Esophagus muscularis mucosa (tissue), 4 donors: ENCODE measurements around the gene COPG2. TPM values are rescaled to one million over a fixed set of nuclear protein-coding genes. Genes with fewer than 3 reads are reported as not detected.

Source experiments
- DNase-seq: peaks from one replicate; pipeline ENCODE4 v3.0.0-alpha.2; 2017; ENCODE audit errors: extremely low spot score
- H3K27ac ChIP-seq, 4 donors: fragments of 200-600 bp; sonication (generic); replicated peaks in 1 of 4; 1 replicate in 3 of 4; 2 replicates in 1 of 4; pipeline ENCODE4 v1.5.1; 2016 to 2019; ENCODE audit warnings: mild to moderate bottlenecking in 1 of 4
- H3K27me3 ChIP-seq, 4 donors: fragments of 200-600 bp; sonication (generic); one replicate each; pipeline versions ENCODE4 v1.5.1 to v1.6.0; 2016 to 2019
- H3K36me3 ChIP-seq, 4 donors: fragments of 200-600 bp; sonication (generic); one replicate each; pipeline ENCODE4 v1.5.1; 2016 to 2019
- H3K4me1 ChIP-seq, 4 donors: fragments of 200-600 bp; sonication (generic); one replicate each; pipeline ENCODE4 v1.5.1; 2016 to 2019
- H3K4me3 ChIP-seq, 4 donors: fragments of 200-600 bp; sonication (generic); 1 replicate in 2 of 4; 2 replicates in 2 of 4; pipeline ENCODE4 v1.5.1; 2016 to 2019; ENCODE audit warnings: mild to moderate bottlenecking in 4 of 4, moderate library complexity in 1 of 4
- H3K9me3 ChIP-seq, 4 donors: fragments of 200-600 bp; sonication (generic); 1 replicate in 3 of 4; 2 replicates in 1 of 4; pipeline ENCODE4 v1.5.1; 2016 to 2019
- EP300 ChIP-seq: sonication (generic); formaldehyde crosslinking; IDR thresholded peaks from one replicate; pipeline ENCODE4 v1.6.1; 2017; ENCODE audit warnings: antibody characterized with exemption
- POLR2A ChIP-seq: fragments of 450-650 bp; IDR thresholded peaks from one replicate; pipeline ENCODE4 v1.6.1; 2017; ENCODE audit warnings: antibody characterized with exemption, moderate library complexity, mild to moderate bottlenecking, low read depth
- POLR2AphosphoS5 ChIP-seq, 2 donors: sonication (generic); formaldehyde crosslinking; IDR thresholded peaks; one replicate each; pipeline ENCODE4 v1.6.1; 2017; ENCODE audit warnings: antibody characterized with exemption in 2 of 2
- WGBS: methylation state at CpG from one replicate; pipeline ENCODE4 v1.1.5; 2018; 5-methylcytosine and 5-hydroxymethylcytosine counted together
- intact Hi-C: fragments of 100-400 bp; cut with DNase I; formaldehyde crosslinking; loops from one replicate; pipeline ENCODE4 v1.15.1; 2023
- total RNA-seq, 4 donors: library from RNA; depleted of rRNA; stranded (reverse); fragments of >200 nt; gene quantifications; one replicate each; pipeline versions ENCODE4 v1.1.0 to v1.2.1, GENCODE V29; 2016
- TF ChIP-seq, protein P1 (sequence below), 3 experiments: fragments of 200-600 bp in 2 of 3; fragments of 450-650 bp in 1 of 3; sonication (generic) in 2 of 3; IDR thresholded peaks; one replicate each; pipeline ENCODE4 v1.5.1; 2017 to 2019; ENCODE audit warnings: antibody characterized with exemption in 3 of 3, mild to moderate bottlenecking in 2 of 3, moderate library complexity in 1 of 3

Gene COPG2
- total RNA-seq, 4 donors from 2014 or later, result 9.6 to 11.9 (median 10.7) TPM

DNA sequence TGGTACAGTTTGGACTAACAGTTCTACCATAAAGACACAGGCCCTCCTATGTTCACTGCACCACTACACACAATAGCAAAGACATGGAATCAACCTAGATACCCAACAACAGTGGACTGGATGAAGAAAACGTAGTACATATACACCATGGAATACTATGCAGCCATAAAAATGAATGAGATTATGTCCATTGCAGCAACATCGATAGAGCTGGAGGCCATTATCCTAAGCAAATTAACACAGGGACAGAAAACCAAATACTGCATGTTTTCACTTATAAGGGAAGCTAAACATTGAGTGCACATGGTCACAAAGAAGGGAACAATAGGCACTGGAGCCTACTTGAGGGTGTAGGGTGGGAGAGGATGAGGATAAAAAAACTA is 101.7 kb downstream of the COPG2 start:
- peaks cover 0 to 3% (median 0%) of the 10 kb centered on the region in 4 donors for H3K36me3 ChIP-seq
- peaks cover 0 to 7% (median 0%) of the 10 kb centered on the region in 4 donors for H3K4me1 ChIP-seq
- no peaks in the 10 kb centered on the region for H3K27me3 ChIP-seq
- intact Hi-C loops, result no loop called here
- H3K27ac ChIP-seq, result peak overlapping the region in 1 of 4 donors; percentile 26
- H3K9me3 ChIP-seq, result peaks cover 0 to 13% (median 2%) of the 10 kb centered on the region in 4 donors
- no peak for DNase-seq
- WGBS, result 98% methylated on average over 2 of the region's 2 CpGs
- H3K4me3 ChIP-seq, result no peak overlapping the region
- TF ChIP-seq POLR2AphosphoS5 (IDR thresholded peaks at IDR 0.05) (no peak), EP300 (no peak), POLR2A (no peak)
- TF ChIP-seq, protein P1, sequence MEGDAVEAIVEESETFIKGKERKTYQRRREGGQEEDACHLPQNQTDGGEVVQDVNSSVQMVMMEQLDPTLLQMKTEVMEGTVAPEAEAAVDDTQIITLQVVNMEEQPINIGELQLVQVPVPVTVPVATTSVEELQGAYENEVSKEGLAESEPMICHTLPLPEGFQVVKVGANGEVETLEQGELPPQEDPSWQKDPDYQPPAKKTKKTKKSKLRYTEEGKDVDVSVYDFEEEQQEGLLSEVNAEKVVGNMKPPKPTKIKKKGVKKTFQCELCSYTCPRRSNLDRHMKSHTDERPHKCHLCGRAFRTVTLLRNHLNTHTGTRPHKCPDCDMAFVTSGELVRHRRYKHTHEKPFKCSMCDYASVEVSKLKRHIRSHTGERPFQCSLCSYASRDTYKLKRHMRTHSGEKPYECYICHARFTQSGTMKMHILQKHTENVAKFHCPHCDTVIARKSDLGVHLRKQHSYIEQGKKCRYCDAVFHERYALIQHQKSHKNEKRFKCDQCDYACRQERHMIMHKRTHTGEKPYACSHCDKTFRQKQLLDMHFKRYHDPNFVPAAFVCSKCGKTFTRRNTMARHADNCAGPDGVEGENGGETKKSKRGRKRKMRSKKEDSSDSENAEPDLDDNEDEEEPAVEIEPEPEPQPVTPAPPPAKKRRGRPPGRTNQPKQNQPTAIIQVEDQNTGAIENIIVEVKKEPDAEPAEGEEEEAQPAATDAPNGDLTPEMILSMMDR (IDR thresholded peaks at IDR 0.05), result no peak

DNA sequence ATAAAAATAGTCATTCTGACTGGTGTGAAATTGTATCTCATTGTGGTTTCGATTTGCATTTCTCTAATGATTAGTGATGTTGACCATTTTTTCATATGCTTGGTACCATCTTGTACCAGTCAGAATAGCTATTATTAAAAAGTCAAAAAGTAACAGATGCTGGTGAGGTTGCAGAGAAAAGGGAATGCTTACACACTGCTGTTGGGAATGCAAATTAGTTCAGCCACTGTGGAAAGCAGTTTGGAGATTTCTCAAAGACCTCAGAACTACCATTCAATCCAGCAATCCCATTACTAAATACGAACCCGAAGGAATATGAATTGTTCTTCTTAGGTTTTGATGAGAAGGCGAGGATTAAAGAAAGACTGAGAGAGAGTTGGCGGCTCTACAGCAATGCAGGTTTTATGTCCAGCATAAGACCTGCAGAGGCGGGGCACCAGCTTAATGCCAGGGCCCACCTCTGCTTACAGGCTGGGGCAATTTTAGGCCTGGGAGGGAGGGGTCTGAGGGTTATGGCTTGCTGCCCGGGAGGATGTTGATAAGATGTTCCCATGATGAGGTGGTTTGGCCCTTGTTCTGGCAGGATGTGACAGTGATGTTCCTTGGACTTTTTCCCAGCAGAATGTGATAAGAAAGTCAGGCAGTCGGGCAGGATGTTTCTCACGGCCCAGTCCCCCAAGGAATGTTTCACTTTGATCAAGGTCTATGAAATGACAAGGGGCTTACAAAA is 102.2 kb downstream of the COPG2 start:
- no peaks in the 10 kb centered on the region for H3K27me3 ChIP-seq
- WGBS, result 80% methylated on average over 9 of the region's 9 CpGs
- peaks cover 0 to 4% (median 0%) of the 10 kb centered on the region in 4 donors for H3K36me3 ChIP-seq
- H3K4me3 ChIP-seq, result no peak overlapping the region
- intact Hi-C loops, result no loop called here
- DNase-seq, result no peak
- H3K27ac ChIP-seq, result peak overlapping the region in 1 of 4 donors; percentile 26
- H3K4me1 ChIP-seq, result peaks cover 0 to 7% (median 0%) of the 10 kb centered on the region in 4 donors
- H3K9me3 ChIP-seq, result peaks cover 0 to 13% (median 2%) of the 10 kb centered on the region in 4 donors
- no peak for TF ChIP-seq EP300
- TF ChIP-seq POLR2AphosphoS5 (IDR thresholded peaks at IDR 0.05), result peak; percentile 7 to 17

DNA sequence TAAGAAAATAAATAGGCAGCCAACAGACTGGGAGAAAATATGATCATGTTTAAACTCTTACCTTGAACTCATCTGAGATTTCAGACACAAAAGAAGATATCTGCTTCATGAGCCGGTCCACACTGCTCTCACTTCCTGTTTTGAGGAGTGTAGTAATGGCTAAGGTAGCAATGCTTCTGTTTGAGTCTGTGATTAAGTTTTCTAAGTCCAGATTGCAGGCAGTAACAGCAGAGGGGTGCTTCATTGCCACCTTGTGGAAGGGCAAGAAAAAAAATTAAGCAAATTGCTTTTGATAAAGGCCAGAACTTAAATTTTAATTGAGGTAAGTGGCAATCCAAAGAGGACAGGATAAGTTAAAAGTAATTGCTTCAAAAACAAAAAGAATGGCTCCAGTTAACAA is 107.6 kb downstream of the COPG2 start:
- intact Hi-C loops, result no loop called here

DNA sequence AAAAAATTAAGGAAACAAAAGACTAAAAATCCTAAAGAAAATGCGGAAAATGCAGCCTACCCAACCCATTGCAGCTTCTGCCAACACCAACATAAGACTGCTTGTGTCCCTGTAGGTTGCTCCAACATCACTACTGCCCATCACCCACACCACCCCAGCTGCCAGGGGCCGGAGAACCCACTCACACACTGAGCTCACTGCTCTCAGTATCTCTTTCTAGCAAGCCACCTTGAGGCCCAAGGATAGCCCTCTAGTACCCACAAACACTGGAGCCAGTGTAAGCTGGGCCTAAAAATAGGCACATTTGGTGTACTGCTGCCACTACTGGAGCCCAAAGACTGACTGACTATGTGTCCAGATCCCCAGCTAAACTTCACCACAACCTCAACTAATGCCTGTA is 109.4 kb downstream of the COPG2 start:
- intact Hi-C loops, result no loop called here
- no peak for DNase-seq
- TF ChIP-seq, protein P1 (IDR thresholded peaks at IDR 0.05), result no peak
- TF ChIP-seq EP300, result no peak
- no peak for TF ChIP-seq POLR2AphosphoS5 (IDR thresholded peaks at IDR 0.05)
- TF ChIP-seq POLR2A, result no peak
- Histone ChIP-seq H3K27ac (no peak overlapping the region), H3K4me1 (no peaks in the 10 kb centered on the region), H3K36me3 (peaks cover 0 to 27% (median 3%) of the 10 kb centered on the region in 4 donors), H3K4me3 (no peak overlapping the region), H3K27me3 (no peaks in the 10 kb centered on the region), H3K9me3 (no peaks in the 10 kb centered on the region)
- 95% methylated on average over 2 of the region's 2 CpGs for WGBS

More for the DNA sequence above, 107.6 kb downstream of the COPG2 start:
- WGBS, result 86% methylated on average over 1 of the region's 1 CpG
- DNase-seq, result no peak
- H3K27ac ChIP-seq, result no peak overlapping the region
- no peak for TF ChIP-seq POLR2AphosphoS5 (IDR thresholded peaks at IDR 0.05)
- TF ChIP-seq, protein P1 (IDR thresholded peaks at IDR 0.05), result peak in 1 of 3 experiments; percentile 24
- H3K4me1 ChIP-seq, result peaks cover 0 to 6% (median 0%) of the 10 kb centered on the region in 4 donors
- H3K9me3 ChIP-seq, result peaks cover 0 to 4% (median 2%) of the 10 kb centered on the region in 4 donors
- H3K4me3 ChIP-seq, result no peak overlapping the region
- peaks cover 0 to 21% (median 0%) of the 10 kb centered on the region in 4 donors for H3K36me3 ChIP-seq
- H3K27me3 ChIP-seq, result no peaks in the 10 kb centered on the region

DNA sequence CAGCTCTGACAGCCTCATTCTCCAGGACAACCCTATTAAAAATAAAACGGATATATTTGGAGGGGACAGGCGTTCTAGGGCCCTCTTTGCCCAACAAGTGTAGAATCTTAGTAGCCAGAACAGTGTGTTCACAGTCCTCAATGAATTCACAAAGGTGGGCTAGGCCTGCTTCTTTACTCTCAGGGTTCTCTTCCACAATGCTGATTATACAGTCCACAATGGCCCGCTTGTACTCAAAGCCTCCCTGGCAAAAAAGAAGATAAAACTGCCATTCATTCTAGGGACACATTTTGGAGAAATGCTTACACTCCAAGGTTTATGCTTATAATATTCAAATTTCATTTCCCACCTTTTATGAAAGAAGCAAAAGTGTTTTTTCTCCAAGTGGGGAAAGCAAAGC is 114.1 kb downstream of the COPG2 start:
- 88% methylated on average over 3 of the region's 3 CpGs for WGBS

More for the DNA sequence above, 114.1 kb downstream of the COPG2 start:
- no peaks in the 10 kb centered on the region for H3K27me3 ChIP-seq
- H3K27ac ChIP-seq, result no peak overlapping the region
- H3K4me3 ChIP-seq, result no peak overlapping the region
- H3K4me1 ChIP-seq, result no peaks in the 10 kb centered on the region
- DNase-seq, result no peak
- TF ChIP-seq EP300, result no peak
- TF ChIP-seq POLR2A, result no peak
- TF ChIP-seq, protein P1 (IDR thresholded peaks at IDR 0.05), result no peak
- no peak for TF ChIP-seq POLR2AphosphoS5 (IDR thresholded peaks at IDR 0.05)
- H3K9me3 ChIP-seq, result no peaks in the 10 kb centered on the region
- intact Hi-C loops, result no loop called here
- H3K36me3 ChIP-seq, result peaks cover 0 to 43% (median 10%) of the 10 kb centered on the region in 4 donors
